Measurements from ENCODE around the gene PIK3CA.
"Not testable (repeated sequence)": the region's sequence is repeated elsewhere in the genome, so short reads cannot be mapped to it uniquely, and the experiment has no call there.

The PIK3CA gene

DNA sequence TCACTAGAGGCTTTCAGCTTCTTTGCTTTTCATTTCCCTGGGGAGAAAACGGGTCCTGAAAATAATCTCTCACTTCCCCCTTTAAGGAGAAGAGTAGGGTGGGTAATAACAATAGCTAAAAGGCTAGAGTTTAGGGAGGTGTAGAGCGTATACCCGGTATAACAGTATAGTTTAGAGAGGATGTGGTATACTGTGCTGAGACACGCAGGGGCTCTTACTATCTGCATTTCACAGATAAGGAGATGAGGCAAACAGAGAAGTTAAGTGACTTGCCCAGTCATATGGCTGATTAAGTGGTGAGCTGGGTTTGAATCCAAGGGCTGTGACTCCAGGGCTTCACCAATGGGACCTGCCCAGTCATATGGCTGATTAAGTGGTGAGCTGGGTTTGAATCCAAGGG is 117.7 kb downstream of the PIK3CA start:
- no peak for DNase-seq

DNA sequence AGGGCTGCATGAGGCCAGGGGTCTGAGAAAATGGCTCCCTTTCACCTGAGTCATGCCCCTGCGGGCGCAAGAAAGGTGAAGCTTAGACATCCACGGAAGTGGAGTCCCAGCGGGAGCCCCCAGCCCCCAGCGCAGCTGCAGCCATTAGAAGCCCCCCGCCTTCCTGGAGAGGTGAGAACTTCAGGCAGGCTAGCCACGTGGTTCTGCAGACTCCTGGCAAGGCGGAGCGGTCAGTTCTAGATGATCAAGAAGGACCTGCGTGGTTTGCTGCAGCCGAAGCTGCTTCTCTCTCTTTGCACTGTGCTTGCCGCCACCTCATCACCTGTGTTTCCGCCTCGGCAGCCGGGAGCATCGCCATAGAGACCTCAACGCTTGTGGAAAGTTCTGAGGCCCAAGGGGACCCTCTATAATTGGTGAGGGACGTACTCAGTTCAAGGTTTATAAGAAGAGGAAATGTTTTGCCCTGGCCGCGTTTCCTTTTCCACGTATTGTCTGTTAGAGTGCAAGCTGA is 118.6 kb downstream of the PIK3CA start:
- no peak for DNase-seq

DNA sequence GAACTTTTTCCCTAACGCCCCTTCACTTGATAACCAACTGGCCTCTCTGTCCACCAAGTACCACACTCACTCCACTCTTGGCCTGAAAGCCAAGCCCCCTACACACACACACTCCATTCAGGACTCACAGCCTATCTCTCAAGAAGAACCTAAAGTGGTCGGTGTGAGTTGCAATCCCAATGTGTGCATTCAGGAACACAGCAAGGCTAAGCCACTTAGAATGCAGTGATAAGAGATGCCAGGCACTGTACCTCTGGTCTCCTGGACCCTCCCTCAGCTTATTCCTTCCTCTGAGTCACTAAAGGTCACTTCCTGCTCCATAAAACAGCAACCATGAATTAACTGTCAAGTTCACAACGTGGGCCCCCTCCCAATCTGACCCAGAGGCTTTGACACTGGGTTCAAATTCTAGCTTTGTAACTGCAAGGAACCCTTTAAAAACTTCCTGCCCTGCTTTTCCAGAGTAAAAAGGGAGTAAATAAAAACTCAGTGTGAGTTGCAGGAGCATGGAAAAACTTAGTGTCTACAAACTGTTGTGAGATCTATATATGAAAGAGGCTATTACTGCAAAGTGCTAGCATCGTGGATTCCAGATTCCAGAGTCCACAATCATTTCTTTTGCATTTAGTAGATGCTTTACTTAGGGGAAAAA is 120.4 kb downstream of the PIK3CA start:
- no peak for DNase-seq

DNA sequence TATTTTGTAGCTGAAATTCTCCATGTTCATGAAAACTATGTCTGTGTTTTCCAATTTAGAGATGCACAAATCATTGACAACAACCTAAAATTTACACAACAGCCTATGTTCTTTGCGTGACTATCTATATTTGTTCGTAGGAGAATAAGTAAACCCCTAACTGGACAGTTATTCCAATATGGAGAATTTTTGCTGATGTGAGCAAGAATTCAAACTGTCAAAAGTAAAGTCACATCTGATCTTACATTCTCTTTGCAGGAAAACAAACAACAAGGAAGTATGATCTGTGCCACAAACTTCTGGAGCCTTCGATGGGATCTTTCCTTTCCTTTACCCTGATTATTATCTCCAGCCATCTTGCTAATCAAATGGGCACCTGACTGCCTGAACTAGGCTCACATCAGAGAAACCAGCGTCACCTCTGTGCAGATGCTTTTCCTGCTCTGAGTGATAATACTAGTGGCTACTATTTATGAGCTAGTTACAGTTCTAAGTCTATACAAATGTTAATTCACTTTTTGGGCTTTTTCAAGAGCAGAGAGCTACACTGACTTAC is 121.1 kb downstream of the PIK3CA start:
- no peak for DNase-seq

DNA sequence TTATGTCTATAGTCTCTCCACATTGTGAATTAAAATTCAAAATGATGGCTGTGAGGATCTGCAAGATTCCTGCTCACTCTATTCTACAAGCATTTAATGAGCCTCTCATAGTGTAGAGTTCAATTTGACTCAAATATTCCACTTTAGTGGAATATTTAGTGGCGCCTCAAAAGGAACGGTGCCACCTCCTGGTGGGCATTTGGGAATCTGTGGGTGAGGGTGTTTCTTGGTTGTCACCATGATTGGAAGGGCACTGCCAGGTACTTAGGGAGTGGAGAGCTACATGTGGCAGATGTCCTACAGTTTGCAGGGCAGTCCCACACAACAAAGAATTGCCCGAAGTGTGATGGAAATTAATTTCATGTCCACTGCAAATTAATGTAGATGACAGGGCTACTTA is 124.2 kb downstream of the PIK3CA start:
- DNase-seq = no peak

DNA sequence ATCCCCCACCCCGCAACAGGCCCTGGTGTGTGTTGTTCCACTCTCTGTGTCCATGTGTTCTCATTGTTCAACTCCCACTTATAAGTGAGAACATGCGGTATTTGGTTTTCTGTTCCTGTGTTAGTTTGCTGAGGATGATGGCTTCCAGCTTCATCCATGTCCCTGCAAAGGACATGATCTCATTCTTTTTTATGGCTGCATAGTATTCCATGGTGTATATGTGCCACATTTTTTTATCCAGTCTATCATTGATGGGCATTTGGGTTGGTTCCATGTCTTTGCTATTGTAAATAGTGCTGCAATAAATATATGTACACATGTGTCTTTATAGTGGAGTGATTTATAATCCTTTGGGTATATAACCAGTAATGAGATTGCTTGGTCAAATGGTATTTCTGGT is 126.3 kb downstream of the PIK3CA start:
- DNase-seq = not testable (repeated sequence)

DNA sequence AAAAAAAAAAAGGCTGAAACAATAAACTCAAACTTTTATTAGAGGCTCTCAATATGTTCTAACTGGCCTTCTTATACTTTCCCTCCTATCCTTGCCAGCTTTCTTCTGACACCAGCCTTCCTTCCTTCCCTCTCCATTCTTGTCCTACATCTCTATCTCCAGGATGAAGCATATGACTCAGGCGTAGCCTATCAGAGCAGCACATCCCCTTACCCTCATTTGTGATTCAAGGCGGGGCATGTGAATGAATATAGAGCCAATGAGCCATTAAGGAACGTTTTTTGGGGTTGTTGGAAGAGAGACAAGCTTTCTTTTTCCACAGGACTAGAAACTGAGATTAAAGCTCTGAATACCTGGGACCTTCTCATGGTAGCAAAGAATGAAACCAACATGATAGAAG is 127.8 kb downstream of the PIK3CA start:
- DNase-seq = no peak

DNA sequence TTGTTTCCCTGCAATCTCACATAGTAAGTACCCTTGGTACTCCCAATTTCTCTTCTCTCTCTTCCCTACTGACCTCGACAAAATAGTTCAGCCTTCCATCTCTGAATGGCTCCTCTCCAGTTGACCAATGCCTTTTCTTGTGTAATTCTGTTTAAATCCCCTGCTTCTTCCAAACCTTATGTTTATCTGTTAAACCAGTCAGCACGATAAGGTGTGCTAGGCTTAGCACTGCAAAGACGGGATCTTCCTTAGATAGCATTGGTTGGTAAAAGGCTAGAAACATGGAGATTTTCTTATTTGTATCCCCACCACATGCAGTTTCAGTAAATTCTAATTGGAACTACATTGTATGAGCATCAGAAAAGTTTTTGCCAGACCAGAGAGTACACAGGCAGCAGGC is 128.6 kb downstream of the PIK3CA start:
- DNase-seq = no peak

DNA sequence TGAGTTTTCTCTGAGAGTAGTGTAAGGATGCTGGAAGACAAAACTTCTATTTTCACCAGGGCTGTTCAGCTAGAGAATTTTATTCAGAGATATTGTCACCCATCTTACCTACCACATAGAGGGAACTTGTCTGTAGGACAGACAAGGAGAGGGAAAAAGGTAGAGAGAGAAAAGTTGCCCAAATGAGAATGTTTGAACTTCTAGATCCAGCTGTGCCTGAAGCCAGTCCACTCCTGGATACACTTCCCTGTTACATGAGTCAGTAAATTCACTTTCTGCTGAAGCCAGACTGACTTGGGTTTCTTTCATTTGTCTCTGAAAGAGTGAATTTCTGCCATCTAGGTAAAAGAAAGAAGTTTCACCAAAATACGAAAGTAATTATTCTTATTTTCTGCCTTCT is 130.0 kb downstream of the PIK3CA start:
- DNase-seq = no peak

DNA sequence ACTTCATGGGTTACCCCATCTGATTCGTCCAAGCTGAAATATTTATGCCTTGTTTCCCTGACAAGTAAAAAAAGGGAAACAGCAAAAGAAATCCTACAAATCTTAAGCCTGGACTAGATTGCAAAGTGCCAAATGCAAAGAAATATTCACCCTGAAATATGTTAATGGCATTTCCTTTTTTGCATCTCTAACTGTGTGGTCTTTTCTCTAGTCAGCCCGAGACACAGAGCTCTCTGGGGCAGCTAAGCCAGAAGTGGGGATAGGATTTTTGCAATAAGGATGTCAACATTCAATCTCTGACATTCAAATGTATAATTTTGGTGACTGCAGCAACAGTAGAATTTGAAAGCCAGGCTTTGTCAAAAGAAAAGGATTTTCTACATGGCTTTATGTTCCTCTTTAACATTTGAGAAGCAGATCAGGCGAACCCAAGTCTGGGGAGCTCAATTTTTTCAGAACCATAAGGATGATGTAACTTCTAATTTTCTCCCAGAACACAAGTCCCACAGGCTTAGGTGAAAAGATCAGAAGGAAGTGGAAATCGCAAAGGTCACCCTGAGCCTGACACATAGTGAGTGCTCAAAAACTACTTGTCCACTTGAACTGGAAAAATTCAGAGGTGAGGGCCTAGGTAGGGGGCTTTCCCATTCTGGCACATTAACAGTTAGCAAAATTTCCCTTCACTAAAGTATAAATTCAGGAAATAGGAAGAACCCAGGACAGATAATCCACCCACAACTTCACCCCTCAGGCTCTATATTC is 131.0 kb downstream of the PIK3CA start:
- DNase-seq = no peak

DNA sequence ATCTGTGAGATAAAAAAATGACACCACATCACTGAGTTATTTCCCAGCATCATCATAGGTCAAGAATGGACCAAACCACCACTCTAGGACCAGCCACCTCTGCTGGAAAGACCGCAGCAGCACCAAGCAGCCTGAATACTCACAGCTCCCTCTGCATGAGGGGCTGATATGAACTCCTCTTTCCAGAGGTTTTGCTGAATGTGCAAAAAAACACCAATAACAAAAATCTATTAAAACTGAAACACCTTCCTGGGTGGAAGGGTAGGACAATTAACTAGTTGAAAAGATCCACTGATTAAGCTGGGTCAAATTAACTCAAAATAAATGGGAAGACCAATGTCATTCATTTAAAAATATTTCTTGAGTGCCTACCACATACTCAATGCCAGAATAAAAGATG is 131.7 kb downstream of the PIK3CA start:
- no peak for DNase-seq

DNA sequence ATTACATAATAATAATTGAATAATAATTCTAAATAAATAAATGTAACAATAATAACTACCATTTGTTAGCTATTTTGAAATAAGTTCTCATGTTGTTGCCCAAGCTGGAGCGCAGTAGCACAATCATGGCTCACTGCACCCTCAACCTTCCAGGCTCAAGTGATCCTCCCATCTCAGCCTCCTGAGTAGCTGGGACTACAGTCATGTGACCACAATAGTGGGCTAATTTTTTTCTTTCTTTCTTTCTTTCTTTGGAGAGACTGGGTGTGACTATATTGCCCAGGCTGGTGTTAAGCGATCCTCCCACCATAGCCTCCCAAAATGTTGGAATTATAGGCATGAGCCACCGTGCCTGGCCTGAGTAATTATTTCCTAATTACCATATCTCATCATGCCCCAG is 133.7 kb downstream of the PIK3CA start:
- DNase-seq = no peak

DNA sequence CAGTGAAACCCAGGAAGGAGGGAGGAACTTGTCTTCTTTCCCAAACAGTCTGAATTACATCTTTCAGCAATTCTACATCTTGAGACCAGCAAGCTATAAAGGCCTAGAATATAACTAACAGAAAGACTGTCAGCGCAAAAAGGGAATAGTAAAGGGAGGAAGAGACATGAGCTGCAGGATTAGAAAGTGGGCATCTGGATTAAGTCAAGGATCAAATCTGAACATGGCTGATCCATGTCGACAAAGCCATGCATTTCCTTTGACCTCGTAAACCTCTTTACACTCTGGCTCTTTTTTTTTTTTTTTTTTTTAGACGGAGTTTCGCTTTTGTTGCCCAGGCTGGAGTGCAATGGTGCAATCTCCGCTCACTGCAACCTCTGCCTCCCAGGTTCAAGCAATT is 138.2 kb downstream of the PIK3CA start:
- no peak for DNase-seq

DNA sequence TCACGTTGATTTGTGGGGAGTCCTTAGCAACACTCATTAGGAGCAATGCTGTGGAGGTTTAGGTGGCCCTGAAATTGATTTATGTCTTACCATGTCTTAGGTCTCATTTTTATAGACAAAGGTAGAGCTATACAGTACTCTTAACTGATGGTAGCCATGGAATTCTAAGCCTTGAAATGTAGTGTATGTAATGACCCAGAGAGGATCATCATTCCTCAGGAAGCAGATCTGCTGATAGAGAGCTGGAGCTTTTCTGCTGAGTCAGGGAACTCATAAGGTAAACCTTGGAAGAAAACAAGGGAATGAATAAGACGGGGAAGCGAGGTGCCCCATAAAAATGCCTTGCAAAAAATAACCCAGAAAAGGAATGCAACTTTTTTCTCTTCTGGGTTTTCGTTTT is 140.7 kb downstream of the PIK3CA start:
- no peak for DNase-seq

DNA sequence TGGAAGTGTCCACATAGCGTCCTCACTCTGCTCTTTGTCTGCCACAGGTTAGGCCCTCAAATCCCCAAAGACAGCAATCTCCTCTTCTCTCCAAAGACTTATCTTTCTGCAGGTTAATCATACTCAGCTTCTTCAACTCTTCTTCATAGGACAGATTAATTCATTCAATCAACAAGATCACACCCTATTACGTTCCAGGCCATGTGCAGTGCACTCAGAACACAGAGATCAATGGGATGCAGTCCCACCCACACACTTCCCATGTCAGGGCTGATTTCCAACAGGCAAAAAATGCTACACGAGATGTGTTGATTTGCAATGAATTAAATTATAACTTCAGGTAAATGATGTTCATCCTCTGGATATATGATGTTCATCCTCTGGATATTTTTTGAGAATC is 141.1 kb downstream of the PIK3CA start:
- no peak for DNase-seq
